AG09319 (cell line): ENCODE measurements around the gene AUTS2.

Experiments used
- DNase-seq: peaks from one replicate; pipeline ENCODE4 v3.0.0-alpha.2; 2010; ENCODE audit warnings: low read depth; ENCODE audit errors: extremely low read depth
- CTCF ChIP-seq: IDR thresholded peaks from 2 replicates; pipeline ENCODE4 v1.5.1; 2011; ENCODE audit warnings: low read depth, mild to moderate bottlenecking, inconsistent platforms, low read length, moderate library complexity

AUTS2 gene

GRCh38 chr7:70679661-70680060 is 1081.4 kb downstream of the AUTS2 start:
- TF ChIP-seq CTCF: no peak
- DNase-seq: no peak

- TF ChIP-seq CTCF: no peak
- no peak for DNase-seq
Observed at GRCh38 chr7:70680306-70680705, 1082.0 kb downstream of the AUTS2 start.

GRCh38 chr7:70680743-70681468 is 1082.6 kb downstream of the AUTS2 start:
- DNase-seq: no peak
- no peak for TF ChIP-seq CTCF

- TF ChIP-seq CTCF: no peak
- DNase-seq: no peak
Observed at GRCh38 chr7:70681469-70682350, 1083.4 kb downstream of the AUTS2 start.

- DNase-seq: no peak
Observed at GRCh38 chr7:70684173-70684572, 1085.9 kb downstream of the AUTS2 start.

GRCh38 chr7:70693321-70693685 is 1095.0 kb downstream of the AUTS2 start:
- DNase-seq: no peak
- TF ChIP-seq CTCF: no peak

More at GRCh38 chr7:70684173-70684572, 1085.9 kb downstream of the AUTS2 start:
- no peak for TF ChIP-seq CTCF
